Measurements from ENCODE around the gene PCSK1.
A peak's percentile ranks its signal among the peaks of the same experiment; 100 is the strongest.

PCSK1 gene

GRCh38 chr5:96433066-96433447, at the start of gene PCSK1:
Gene PCSK1, minus strand, starts transcription at chr5:96433248. Its CDS starts 206 bp downstream, at chr5:96433042.
- DNase-seq: no peak

GRCh38 chr5:96481867-96482266, 48.8 kb upstream of the PCSK1 start:
- DNase-seq: no peak

GRCh38 chr5:96481009-96481786, 48.1 kb upstream of the PCSK1 start:
- no peak for DNase-seq

- DNase-seq: no peak
These were observed 45.9 kb upstream of the PCSK1 start for GRCh38 chr5:96478983-96479382.

GRCh38 chr5:96476654-96477053, 43.6 kb upstream of the PCSK1 start:
- no peak for DNase-seq

- DNase-seq: no peak
These were observed 41.0 kb upstream of the PCSK1 start for GRCh38 chr5:96474073-96474472.

GRCh38 chr5:96473155-96473554, 40.1 kb upstream of the PCSK1 start:
- DNase-seq: no peak

GRCh38 chr5:96470785-96471184, 37.7 kb upstream of the PCSK1 start:
- no peak for DNase-seq

GRCh38 chr5:96468956-96469355, 35.9 kb upstream of the PCSK1 start:
- no peak for DNase-seq

GRCh38 chr5:96463091-96463490, 30.0 kb upstream of the PCSK1 start:
- DNase-seq: no peak

GRCh38 chr5:96459313-96460121, 26.5 kb upstream of the PCSK1 start:
- no peak for DNase-seq

- no peak for DNase-seq
These were observed 25.1 kb upstream of the PCSK1 start for GRCh38 chr5:96458176-96458575.

- DNase-seq: no peak
These were observed 22.7 kb upstream of the PCSK1 start for GRCh38 chr5:96455789-96456188.

GRCh38 chr5:96453394-96453793, 20.3 kb upstream of the PCSK1 start:
- DNase-seq: no peak

- no peak for DNase-seq
These were observed 14.9 kb upstream of the PCSK1 start for GRCh38 chr5:96447949-96448348.

GRCh38 chr5:96440185-96440538, 7.1 kb upstream of the PCSK1 start:
- no peak for DNase-seq

- DNase-seq: no peak
These were observed 6.6 kb upstream of the PCSK1 start for GRCh38 chr5:96439477-96440184.

- DNase-seq: no peak
These were observed 1.2 kb upstream of the PCSK1 start for GRCh38 chr5:96434201-96434645.

GRCh38 chr5:96432216-96433065, 607 bp downstream of the PCSK1 start:
- DNase-seq: no peak

GRCh38 chr5:96431376-96432187, 1.5 kb downstream of the PCSK1 start:
- DNase-seq: peak; percentile 38

GRCh38 chr5:96427824-96428223, 5.2 kb downstream of the PCSK1 start:
- DNase-seq: no peak

GRCh38 chr5:96426831-96427230, 6.2 kb downstream of the PCSK1 start:
- DNase-seq: no peak

All from GOT3 (cell line).